HG02885 (cell line): ENCODE data around the gene ZNF846.
"Not testable (repeated sequence)": the region's sequence is repeated elsewhere in the genome, so short reads cannot be mapped to it uniquely, and the experiment has no call there.

Experiments
- ATAC-seq: cut with Tn5 transposase; IDR thresholded peaks from one replicate; pipeline ENCODE4 v1.9.1; 2021; ENCODE audit warnings: mild to moderate bottlenecking; ENCODE audit not compliant: unreplicated experiment, poor library complexity

The ZNF846 gene

DNA sequence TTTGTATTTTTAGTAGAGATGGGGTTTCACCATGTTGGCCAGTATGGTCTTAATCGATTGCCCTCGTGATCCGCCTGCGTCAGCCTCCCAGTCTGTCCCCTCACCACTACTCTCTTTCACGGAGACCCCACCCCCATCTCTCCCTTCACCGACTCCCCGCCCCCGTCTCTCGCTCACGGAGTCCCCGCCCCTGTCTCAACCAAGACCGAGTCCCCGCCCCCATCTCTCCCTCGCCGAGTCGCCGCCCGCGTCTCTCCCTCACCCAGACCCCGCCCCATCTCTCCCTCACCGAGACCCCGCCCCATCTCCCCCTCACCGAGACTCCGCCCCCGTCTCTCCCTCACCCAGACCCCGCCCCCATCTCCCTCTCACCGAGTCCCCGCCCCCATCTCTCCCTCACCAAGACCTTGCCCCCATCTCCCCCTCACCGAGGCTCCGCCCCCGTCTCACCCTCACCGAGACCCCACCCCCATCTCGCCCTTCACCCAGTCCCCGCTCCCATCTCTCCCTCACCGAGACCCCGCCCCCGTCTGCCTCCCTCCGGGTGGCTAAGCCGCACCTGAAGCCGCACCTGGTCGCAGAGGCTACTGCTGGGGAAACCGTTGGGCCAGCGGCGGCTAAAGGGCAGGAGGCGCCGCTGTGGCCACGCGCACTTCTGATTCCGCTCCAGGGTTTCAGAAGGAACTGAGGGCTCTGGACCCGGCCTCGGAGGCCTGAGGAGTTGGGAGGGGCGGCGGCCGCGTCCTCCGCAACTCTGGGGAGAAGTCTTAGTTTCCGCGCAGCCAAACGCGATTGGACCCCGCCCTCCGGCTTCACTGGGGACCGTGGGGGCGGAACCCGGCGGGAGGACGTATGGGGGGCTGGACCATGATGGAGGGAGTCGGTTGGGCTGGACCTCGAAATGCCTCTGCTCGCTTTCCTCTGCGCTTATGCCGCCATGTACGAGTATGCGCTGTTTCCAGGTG is 17.1 kb upstream of the ZNF846 start:
- ATAC-seq: peak; percentile 79

DNA sequence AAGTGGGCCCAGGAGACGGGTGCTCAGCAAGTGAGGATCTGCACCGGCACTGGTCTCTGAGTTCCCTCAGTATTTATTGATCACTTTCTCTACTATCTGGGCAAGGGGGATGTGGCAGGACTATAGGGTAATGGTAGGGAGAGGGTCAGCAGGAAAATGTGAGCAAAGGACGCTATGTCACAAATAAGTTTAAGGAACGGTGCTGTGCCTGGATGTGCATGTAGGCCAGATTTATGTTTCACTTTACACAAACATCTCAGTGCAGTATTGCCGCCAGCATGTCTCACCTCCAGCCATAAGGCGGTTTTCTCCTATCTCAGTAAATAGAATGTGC is 15.6 kb upstream of the ZNF846 start:
- ATAC-seq: not testable (repeated sequence)

DNA sequence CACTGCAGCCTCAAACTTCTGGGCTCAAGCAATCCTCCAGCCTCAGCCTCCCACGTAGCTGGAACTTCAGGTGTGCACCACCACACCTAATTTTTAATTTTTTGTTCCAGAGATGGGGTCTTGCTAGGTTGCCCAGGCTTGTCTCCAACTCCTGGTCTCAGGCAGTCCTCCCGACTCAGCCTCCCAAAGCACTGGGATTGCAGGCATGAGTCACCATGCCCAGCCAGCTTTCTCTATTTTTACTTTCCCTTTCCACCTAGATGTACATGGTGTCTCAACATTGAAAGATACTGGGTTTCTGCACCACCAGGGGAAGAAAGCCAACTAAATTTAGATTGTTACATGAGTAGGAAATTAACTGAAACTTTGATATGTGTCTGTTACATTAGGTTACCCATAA is 13.8 kb upstream of the ZNF846 start:
- ATAC-seq: no peak

DNA sequence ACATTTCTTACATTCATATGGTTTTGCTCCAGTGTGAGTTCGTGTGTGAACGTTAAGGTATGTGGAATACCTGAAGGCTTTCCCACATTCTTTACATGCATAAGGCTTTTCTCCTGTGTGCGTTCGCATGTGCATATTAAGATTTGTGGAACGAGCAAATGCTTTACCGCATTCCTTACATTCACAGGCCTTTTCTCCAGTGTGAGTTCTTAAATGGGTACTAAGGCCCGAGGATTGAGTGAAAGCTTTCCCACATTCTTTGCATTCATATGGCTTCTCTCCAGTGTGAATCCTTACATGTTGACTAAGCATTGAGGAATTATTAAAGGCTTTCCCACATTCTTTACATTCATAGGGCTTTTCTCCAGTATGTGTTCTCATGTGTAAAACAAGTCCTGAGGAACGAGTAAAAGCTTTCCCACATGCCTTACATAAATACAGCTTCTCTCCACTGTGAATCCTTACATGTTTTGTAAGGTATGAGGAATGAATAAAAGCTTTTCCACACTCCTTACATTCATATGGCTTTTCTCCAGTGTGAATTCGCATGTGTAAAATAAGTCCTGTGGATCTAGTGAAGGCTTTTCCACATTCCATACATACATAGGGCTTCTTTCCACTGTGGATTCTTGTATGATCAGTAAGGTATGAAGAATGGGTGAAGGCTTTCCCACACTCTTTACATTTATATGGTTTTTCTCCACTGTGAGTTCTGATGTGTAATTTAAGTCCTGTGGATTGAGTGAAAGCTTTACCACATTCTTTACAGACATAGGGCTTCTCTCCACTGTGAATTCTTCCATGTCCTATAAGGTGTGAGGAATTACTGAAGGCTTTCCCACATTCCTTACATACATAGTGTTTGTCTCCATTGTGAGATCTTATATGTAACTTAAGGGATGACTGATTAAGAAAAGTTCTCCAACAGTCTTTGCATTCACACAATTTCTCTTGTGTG is 10.7 kb downstream of the ZNF846 start:
- no peak for ATAC-seq

DNA sequence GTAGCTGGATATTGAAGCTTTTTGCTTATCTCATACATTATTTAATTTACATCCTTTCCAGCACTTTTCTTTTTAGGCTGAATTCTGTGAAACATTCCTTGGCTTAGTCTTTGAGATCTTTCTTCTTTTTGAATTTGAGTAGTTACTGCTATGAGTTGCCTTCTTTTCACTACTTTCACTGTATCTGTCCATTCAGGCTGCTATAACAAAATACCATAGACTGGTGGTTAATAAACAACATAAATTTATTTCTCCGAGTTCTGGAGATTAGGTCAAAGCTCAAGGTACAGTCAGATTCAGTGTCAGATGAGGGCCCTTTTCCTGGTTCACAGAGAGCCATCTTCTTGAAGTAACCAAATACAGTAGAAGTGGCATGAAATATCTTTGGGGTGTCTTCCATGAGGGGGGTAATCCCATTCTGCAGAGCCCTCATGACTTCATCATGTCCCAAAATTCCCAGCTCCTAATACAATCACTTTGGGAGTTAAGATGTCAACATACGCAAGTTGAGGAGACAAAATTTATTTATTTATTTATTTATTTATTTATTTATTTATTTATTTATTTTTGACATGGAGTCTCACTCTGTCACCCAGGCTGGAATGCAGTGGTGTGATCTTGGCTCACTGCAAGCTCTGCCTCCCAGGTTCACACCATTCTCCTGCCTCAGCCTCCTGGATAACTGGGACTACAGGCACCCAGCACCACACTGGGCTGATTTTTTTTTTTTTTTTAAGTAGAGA is 15.7 kb downstream of the ZNF846 start:
- no peak for ATAC-seq

DNA sequence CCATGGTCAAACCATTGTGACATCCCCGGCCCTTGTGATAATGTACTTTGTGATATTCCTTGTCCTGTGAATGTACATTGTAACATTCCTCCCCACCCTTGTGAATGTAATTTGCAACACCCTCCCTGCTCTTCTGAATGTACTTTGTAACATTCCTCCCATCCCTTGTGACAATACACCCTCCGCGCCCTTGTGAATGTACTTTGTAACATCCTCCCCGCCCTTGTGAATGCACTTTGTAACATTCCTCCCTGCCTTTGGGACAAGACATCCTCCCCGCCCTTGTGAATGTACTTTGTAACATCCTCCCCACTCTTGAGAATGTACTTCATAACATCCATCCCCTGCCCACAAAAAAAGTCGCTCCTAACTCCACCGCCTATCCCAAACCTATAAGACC is 17.1 kb downstream of the ZNF846 start:
- no peak for ATAC-seq

DNA sequence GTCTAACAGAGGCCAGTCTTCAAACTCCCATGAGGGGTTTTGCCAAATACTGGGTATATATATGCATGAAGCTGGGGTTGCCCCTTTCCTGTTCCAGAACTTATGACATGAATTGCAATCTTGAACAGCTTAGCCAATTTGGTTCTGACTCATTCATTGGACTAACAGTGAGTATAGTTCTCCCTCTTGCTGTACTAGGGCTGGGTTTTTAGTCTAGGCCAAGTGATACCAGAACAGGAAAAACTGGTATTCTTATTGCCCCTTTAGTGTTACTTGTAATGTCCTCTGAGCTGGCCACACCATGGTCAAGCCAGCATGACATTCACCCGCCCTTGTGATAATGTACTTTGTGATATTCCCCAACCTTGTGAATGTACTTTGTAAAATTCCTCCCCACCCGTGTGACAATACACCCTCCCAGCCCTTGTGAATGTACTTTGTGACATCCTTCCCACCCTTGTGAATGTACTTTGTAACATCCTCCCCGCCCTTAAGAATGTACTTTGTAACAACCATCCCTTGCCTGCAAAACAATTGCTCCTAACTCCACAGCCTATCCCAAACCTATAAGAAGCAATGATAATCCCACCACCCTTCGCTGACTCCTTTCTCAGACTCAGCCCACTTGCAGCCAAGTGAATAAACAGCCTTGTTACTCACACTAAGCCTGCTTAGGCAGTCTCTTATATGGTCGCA is 26.9 kb downstream of the ZNF846 start:
- no peak for ATAC-seq

DNA sequence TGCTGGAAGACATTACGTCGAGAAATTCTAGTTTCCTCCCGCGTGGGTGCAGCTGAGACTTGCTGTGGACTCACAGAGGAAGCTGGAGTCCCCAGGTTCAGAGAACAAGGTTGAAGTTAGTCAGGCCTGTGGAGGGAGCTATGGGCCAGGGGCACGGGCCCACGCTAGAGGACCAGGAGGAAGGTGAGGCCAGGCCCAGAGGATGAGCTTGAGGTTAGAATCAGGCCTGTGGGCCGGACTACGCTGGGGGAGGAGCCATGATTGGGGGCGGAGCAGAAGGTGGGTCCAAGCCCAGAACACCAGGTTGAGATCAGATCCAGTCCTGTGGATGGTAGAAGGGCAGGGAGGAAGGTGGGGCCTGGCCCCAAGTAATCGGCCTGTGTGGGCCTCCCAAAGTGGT is 32.6 kb downstream of the ZNF846 start:
- ATAC-seq: no peak

DNA sequence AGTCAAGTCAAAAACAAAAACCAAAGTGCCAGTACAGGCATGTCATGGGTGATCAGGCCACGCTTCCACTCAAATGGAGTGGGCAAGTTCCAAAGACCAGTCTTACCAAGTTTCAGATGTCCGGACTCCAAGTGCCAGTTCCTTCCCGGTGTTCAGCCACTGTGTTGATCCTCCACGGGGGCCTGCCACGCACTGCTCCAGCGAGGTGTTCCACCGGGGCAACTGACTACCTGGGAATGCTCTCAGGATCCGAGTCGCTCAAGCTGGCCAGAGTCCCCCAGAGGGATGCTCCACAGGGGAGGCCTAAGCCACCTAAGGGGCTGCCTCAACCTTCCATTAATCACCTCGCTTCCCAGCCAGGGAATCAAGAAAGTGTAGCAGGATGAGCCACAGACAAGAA is 38.5 kb downstream of the ZNF846 start:
- ATAC-seq: not testable (repeated sequence)

DNA sequence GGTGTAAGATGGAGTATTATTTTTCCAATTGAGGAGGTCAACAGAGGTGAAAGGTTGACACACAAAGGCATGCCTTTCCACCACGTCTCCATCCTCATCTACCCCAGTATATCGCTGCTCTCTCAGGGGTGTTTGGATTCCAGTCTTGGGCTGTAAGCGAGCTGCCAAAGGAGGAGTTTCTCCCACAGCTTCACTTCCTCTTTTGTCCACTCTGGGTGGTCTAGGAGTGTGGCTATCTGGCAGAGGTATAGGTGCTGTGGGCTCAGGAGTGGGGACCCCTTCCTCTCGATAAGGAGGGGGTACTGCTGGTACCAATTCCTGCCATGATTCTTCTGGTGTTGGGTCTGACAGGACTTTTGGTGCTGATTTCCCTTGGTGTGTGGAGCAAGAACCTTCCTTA is 39.4 kb downstream of the ZNF846 start:
- ATAC-seq: no peak

DNA sequence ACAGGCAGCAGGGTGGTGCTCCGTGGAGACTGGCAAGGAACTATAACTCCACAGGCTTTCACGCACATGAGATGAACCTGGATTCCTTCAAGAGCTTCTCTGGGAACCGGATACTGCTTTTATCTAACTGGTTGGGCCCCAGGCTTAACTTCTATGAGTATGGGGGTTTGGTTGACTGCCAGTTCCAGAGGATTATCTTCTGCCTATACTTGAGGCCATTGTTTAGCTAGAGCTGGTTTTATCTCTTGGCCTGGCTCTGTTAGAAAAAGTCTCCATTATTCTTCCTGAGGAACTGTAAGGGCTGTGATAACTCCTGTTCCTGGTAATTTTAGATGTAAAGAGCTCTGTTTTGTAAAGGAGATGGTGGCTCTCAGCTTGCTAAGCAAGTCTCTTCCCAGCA is 40.9 kb downstream of the ZNF846 start:
- ATAC-seq: no peak

DNA sequence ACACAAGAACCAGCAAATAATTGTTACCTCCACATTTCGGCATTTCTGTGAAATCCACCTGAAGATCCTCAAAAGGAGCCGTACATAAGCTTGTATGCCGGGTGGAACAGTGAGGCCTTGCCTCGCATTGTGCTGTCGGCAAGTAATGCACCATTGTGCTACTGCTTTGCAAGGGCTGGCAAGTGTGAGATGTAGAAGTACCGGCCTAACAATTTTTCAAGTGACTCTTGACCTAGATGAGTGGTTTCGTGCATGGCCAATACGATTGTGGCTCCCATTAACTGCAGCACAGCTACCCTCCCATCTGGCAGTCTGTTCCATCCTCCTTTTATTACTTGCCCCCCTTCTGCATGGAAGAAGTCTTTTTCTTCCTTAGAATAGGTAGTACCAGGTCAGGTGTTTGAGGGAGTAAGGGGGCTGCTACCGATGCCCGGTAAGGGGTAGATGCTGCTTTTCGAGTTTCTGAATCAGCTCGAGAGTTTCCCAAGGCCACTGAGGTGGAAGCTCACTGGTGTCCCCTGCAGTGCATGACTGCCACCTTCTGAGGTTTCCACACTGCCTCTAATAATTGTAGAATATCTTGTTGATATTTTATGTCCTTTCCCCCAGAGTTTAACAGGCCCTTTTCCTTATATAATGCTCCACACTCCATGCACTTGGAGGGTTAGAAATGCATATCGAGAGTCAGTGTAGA is 42.9 kb downstream of the ZNF846 start:
- not testable (repeated sequence) for ATAC-seq

DNA sequence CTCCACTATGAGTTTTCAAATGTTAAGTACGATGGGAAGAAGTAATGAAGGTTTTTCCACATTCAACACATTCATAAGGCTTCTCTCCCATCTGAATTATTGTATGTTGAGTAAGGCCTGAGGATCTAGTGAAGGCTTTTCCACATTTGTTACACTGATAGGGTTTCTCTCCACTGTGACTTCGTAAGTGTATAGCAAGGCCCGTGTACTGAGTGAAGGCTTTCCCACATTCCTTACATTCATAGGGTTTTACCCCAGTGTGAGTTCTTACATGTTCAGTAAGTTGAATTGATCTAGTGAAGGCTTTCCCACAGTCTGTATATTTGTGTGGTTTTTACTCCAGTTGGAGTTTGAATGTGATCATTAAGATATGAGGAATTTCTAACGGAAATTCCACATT is 44.4 kb downstream of the ZNF846 start:
- no peak for ATAC-seq

DNA sequence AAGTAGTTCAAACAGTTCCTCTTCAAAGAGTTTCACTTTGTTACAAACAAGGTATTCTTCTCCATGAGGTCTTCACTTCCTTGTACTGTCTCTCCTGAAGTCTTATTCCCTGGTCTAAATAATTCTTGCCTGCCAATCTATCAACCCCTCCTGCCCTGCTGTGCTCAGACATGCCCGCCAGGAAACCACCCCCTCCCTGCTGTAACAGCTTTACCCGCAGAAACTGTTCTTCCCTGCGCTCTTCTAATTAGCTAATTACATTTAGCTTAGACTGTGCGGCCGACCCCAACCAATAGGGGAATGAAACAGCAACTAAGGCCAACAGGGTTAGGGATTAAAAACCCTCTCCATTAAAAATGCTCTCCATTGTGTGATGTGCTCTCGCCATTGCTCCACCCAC is 46.7 kb downstream of the ZNF846 start:
- ATAC-seq: no peak

DNA sequence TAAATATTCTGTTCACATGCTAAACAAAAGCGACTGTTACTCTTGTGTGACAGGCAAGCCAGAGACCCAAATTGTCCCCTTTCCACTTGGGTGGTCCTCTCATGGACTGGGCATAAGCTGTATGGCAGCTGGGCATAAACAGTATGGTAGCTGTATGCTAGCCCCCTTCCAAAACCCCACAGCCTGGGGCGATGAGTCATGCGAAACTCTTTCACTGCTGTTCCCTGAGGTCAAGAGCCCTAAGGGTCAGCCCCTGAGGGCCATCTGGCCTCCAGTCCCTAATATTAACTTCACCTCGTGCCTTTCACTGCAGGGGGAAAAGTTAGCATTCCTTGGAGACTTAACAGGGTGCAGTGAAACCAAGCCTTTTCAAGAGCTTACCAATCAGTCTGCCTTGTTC is 48.0 kb downstream of the ZNF846 start:
- no peak for ATAC-seq

DNA sequence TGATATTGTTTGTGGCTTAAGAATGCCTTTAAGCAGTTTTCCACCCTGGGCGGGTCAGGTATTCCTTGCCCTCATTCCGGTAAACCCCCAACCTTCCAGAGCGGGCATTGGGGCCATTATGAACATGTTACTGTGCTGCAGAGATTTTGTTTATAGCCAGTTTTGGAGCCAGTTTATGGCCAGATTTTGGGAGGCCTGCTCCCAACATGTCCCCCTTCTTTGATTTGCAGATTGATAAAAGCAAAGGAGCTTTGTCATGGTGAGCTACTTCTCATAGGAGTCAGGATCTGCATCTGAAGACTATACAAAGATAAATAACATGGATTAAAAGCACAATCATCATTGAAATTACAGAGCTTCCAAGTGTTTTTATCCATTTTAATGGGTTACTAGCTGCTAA is 56.7 kb downstream of the ZNF846 start:
- no peak for ATAC-seq

DNA sequence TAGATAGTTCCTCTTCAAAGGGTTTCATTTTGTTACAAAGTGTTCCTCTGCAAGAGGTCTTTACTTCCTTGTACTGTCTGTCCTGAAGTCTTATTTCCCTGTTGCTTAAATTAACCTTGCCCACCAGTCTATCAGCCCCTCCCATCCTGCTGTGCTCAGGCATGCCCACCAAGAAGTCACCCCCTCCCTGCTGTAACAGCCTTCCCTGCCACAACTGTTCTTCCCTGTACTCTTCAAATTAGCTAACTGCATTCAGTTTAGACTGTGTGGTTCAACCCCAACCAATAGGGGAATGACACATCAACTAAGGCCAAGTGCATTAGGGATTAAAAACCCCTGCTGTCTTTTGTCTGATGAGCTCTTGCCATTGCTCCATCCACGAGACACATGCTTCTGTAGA is 59.2 kb downstream of the ZNF846 start:
- no peak for ATAC-seq

DNA sequence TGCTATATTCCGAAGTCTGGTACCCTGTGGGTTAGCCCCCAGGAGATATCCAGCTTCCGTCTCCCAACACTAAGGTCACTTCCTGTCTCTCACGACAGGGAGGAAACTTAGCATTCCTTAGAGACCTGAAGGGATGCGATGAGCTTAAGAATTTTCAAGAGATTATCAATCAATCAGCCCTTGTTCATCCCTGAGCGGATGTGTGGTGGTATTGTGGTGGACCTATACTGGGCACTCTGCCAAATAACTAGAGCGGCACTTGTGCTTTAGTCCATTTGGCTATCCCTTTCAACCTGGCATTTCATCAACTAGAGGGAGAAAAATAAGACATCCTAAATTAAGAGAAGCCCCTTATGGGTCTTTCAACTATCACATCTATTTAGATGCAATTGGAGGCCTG is 62.7 kb downstream of the ZNF846 start:
- no peak for ATAC-seq

DNA sequence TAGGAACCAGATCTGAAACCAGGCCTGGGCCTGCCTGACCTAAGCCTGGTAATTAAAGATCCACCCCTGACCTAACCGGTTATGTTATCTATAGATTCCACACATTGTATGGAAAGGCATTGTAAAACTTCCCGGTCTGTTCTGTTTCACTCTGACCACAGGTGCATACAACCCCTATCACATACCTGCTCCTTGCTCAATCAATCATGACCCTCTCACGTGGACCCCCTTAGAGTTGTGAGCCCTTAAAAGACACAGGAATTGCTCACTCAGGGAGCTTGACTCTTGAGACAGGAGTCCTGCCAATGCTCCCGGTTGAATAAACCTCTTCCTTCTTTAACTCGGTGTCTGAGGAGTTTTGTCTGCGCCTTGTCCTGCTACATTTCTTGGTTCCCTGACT is 66.4 kb downstream of the ZNF846 start:
- ATAC-seq: no peak
